Fibroblast of gingiva (primary cell): Measurements from ENCODE around the gene PAM.

ENCODE experiments used
- DNase-seq: peaks from one replicate; pipeline ENCODE4 v3.0.0-alpha.2; 2011; ENCODE audit warnings: low read depth

Gene PAM

DNA sequence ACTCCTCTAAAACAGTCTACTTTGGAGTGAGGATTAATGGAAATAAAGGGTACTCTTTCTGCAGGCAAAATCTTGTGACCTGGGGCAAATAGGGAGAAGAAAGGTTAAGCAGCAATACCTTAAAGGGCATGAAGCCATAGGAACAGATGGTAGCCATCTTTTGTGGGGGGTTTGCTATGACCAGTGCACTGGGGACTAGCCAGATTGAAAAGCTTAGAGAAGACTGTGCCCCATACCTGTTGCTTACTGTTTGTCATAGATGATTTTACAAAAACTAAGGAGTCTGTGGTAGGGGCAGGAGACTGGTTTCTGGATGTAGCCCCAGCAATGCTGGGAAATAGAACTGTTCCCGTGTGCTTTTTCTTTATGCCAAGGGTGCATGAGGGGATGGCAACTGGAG lies 58.6 kb downstream of the PAM start:
- DNase-seq, result no peak

DNA sequence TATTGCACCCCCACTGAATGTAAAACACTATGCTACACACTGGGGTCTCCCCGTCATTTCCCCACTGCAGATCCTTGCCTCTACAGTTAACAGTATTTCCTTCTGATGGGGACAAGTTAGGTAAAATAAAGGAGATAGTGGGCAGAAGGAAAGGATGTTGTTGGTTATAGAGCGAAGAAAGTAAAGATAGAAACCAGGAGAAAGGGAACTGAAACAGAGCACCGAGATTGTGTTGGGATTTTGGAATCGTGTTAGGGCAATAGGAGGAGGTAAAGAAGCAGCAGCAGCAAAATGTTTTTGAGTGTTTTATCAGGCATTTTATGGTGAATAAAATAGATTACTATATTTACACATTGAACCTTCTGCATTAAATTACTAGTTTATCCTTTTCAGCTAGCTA lies 60.0 kb downstream of the PAM start:
- no peak for DNase-seq

DNA sequence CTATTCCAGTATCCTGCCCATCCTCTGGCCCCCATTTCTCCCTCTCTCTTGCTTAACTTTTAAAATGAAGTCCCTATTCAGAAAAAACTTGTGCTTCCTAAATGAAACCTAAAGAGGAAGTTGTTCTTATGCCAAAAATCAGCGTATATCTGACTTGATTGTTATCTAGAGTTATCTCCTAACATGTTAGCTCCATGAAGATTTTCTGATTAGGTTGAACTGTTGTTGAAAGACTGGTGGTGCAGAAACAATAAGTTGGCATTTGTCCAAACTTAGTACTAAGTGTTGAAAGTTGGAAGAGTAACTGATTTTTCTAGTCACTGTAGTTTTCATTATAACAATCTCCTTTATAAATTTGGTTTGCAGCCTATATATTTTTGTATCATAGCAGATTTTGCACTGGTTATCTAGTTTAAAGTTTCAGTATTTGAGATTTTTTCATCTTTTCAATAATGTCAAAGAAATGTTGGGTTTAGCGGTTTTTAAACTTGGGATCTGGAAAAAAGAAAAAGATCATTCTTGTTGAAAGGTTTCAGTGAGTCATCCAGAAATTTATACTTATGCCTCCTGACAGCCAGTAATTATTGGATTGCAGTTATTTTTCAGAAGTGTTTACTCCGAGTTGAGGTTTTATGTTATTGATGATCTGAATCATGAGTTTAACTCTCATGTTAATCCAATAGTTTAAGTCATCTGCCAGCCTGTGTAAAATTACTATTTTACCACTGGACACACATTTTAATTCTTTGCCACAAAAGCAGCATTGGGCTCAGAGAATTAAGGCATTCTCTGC lies 60.6 kb downstream of the PAM start:
- DNase-seq, result no peak

DNA sequence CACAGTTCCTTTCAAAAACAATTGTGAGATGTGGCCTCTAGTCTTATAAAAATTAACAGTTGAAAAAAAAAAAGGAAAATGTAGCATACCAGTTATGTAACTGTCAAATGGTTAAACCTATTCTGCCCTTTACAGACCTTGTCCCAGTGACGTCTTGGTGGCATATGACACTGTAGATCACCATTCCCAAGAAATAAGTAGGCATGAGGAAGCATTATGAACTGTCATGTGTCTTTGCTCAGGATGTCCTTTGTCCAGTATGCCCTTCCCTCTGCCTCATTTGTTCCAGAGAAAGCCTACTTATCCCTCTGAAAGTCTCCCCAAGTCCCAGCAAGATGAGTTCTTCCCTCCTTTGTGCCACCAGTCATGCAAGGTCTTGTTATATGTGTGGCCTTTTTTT lies 63.2 kb downstream of the PAM start:
- no peak for DNase-seq

DNA sequence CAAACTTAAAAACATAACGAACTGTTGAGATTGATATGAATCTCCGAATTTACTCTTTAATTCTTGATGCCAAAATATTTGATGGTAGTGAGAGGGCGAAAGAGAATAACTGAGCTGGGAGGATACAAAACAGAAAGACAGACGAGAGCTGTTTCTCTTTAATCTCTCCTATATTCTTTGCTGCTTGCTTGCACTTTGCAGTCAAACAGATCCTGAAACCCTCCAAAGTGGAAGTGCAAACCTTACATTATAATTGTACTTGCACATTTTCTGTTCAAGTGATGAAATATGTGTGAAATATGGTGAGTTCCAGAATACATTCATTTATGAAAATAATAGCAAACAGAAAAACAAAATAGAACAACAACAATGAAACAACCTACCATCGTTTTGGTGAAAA lies 63.8 kb downstream of the PAM start:
- no peak for DNase-seq

DNA sequence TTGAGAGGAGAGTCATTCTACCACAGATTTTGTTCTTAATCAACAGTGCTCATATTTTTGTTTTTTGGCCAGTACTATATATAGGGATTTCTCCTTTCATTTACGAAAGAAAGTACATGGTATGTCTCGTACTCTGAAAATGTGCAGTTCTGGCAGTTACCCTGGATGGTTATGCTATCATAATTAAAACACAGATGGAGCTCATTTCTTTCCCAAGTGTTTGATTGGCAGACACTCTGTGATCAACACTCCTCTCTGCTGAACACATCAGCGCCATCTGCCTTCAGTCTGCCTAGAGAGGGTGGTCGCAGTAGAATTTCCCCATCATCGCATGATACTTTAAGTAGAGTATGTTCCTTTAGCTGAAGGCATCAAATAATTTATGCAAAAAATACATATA lies 64.5 kb downstream of the PAM start:
- DNase-seq, result peak; percentile 16

DNA sequence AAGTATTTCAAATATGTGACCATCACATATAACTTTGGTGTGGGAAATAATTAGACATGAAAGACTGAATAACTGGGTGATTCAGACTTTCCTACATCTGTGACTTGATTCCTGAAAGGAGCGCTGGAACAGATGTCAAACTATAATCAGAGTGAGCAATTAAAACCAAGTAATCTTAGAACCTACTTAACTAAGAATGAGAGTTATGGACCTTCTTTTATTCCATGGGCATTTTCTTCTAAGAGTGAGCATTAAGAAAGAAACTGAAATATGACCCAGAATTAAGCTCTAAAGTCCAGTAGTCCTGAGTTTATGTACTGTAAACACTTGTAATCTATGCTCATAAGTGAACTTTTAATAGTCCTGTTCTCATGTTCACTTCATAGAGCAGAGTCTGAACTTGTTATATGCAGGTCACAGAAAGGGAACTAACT lies 68.4 kb downstream of the PAM start:
- peak; percentile 81 for DNase-seq

DNA sequence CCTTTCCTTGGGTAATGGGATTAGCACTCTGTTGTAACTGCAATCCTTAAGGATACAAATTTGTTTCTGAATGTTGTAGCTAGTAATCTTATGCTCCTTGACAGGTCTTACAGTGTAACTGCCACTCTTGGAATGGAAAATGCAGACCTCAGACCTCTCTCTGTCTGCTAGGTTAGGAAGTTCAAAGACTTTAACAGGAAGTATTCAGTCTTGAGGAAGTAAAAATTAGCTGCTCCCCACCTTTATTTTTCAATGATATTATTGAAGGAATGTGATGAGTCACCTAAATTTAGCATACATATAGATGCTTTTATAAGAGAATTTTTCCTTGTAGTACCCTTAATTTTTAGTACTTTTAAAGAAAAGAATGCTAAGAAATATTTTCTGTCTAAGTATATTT lies 71.5 kb downstream of the PAM start:
- no peak for DNase-seq

DNA sequence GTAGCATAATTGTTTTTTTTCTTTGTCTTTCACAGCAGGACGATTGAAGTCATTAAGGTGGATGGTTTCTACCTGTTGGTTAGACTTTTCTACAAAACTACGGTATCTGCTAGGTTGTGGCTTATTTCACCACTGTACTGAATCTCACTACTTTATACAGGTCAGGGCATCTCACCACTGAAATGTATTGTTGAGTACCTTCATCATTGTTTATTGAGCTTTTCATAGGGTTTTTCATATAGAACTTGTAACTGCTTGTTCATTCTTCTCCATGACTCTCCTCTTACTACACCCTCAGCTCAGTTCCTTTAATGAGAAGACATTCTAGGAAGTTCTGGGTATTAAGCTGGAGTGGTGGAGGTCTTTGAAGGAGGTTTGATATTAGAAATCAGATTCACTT lies 75.1 kb downstream of the PAM start:
- no peak for DNase-seq

DNA sequence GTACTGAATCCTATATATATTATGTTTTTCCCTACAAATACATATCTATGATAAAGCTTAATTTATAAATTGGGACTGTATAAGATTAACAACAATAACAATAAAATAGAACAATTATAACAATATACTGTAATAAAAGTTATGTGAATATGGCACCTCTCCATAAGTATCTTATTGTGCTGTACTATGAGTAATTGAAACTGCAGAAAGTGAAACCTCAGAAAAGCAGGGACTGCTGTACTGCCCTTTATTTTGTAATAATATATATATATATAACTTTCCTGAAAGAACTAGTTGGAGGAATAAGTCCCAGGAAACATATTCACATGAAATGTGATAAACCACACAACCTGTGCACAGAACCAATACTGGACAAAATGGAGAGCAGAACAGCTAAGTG lies 77.3 kb downstream of the PAM start:
- no peak for DNase-seq

DNA sequence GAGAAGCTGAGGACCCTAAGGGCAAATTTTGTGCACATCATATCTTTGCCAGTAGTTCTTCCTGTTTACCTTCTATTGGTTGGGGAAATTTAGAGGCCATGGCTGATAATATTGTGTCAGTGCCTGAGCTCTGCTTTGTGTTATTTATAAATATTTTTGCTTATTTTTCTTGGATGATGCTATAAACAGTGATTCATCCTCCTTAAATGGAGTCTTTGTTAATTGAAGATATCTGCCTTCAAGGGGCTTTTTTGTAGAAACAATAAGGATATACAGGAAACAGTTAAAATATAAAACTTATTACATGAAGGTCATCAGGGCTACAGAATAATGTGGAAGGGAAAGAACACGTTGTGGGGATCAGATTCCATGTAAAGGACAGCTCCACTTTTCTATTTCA lies 78.0 kb downstream of the PAM start:
- no peak for DNase-seq

DNA sequence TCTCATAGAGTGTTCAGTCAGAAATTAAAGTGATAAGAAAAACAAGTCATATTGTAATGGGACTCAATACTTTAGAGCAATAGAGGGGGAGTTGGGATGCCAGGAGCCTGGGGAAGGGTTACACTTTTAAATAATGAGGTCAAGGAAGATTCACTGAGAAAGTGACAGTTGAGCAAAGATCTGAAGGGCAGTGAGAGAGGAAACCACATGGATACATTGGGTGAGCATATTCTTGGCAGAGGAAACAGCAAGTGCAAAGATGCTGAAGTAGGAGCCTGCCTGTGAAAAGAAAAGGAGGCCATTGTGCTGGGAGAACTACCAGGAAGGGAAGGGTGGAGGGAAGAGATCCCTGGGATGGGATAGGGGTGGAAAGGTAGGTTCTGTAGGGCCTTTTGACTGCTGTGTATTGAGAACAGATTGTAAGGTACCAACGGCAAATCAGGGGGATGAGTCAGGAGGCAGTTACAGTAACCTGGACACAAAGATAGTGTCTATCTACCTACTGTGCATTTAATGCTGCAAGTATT lies 79.4 kb downstream of the PAM start:
- DNase-seq, result no peak

DNA sequence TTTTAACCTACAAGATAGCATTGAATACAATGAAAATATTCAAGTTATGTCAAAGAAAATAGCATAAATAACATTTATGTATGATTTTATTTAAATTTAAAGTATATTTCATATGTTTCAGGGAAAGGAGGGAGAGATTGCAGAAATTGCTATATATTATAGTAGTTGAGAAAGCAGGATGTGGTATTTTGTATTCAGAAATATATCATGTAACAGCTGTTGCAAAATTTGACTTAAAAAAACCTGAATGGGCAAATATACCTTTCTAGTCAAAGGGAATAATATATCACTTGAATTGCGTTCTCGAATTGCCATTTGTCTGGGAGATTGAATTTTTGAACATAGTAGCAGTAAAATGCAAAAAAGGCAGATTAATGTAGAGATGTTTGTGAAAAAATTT lies 80.6 kb downstream of the PAM start:
- DNase-seq, result no peak

DNA sequence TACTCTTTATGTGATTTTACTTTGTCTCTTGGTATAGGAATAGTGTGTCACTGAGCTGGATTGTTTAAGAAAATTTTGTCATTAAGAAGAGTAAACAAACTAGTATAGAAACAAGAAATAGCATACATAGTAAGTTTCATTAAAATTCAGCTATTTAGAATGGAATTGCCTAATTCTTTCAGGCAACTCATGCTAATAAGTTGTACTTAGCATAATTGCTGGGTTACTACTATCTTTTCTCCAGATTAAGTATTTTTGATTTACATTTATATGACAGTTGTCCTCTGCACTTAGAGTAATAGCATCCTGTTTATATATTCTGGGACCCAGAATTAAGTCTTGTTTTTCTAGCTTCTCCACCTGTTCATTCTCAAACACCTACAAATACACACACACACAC lies 85.9 kb downstream of the PAM start:
- no peak for DNase-seq

DNA sequence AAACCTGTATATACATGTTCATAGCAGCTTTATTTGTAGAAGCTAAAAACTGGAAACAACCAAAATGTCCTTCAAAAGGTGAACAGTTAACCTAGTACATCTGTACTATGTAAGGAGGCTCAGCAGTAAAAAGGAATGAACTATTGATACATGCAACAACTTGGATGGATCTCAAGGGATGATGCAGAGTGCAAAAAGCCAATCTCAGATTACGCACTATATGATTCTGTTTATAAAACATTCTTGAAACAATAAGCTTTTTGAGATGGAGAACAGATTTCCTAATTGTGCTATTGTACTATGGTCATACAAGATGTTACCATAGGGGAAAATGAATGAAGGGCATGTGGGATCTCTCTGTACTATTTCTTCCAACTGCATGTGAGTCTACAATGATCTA lies 88.9 kb downstream of the PAM start:
- DNase-seq, result peak; percentile 82

DNA sequence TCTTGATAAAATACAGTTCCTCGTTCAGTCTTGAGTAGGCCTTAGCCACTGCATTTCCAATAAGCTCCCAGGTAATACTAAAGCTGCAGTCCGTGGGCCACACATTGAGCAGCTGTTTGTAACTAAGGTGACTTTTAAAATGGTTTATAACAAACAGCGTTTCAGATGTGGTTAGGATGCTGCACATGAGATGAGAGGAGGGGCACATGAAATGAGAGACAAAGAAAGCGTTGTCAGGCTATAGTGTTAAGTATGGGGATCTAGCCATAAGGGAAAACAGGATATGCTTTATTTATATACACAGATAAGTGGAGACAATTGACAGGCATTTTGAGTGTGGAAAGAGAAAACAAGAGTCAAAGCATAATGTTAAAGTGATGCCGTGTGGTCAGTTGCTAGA lies 89.9 kb downstream of the PAM start:
- DNase-seq, result no peak

DNA sequence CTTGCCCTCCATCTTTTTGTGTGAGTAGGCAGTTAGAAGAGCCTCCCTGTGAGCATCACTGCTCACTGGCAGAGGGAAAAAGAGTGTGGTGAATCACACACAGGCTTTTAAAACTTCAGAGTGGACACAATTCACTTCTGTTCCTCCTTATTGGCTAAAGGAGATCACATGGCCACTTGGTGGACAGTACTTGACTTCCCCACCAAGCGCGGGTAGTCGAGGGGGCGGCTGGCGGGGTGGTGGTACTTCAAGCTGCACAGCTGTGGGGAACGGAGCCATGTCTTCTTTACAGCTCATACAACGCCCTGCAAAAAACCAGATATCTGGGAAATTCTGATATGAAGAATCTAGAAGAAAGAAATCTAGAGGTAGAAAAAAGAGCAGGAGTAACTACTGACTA lies 95.4 kb downstream of the PAM start:
- no peak for DNase-seq

DNA sequence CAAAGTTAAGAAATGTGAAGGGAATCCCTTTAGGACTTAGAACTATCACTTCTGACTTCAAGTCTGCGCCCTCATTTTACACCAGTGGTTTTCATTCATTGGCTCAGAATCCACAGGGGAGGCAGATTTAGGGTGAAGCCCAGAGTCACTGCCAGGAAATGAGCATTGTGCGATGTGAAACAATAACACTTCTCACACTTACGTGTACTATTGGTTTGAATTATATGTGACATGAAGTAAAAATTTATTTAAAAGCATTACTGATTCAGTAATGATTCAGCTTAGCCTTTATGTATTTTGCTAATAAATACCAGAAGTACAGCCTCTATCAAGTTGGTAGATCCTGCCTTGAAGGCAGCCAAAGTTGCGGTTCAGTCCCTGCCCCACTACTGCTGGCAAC lies 98.6 kb downstream of the PAM start:
- peak; percentile 50 for DNase-seq

DNA sequence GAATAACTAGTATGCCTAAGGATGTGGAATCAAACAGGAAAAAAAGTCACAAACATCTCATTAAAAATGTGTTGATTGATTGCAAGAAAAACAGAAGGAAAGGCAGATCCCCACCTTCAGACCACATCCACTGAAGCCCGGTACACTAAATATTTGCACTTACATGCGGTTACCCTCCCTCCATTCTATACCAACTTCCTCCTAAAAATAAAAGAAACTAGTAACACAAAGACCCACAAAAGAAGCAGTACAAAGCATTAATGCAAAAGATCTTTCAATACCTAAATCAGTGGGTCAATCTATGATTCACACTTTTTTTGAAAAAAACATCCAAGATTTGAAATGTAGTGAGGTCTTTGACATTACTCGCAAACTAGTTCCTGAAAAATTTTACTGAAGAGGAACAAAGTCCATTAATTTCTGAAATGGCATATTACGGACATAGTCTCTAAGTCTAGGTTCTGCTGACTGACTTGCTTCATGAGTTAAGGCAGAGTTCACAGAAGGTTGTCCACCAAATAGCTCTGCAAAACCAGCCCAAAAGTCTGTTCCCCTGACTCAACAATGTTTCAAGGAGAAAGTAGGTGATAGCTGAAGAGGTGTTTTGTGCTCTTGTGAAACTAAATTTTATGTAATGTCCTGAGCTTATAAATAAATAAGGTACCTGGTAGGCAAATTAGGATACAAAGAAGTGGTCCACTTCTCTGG lies 100.7 kb downstream of the PAM start:
- DNase-seq, result no peak

DNA sequence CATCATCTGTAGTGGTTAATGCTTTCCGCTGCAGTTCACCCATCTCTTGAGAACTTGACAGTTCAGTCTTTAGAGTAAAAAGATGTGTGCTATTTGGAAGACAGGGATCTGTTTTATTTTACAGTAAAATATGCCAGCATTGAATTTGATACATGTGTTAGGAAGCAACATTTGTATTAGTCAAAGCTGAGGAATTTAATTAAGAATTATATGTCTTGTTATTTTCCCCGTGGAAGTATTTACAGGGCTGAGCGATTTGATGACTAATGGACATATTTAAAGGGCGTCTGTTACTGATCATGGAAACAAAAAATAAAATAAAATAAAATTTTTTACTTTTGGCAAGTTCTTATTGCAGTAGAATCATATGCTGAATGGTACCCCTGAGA lies 101.3 kb downstream of the PAM start:
- DNase-seq, result peak; percentile 83

DNA sequence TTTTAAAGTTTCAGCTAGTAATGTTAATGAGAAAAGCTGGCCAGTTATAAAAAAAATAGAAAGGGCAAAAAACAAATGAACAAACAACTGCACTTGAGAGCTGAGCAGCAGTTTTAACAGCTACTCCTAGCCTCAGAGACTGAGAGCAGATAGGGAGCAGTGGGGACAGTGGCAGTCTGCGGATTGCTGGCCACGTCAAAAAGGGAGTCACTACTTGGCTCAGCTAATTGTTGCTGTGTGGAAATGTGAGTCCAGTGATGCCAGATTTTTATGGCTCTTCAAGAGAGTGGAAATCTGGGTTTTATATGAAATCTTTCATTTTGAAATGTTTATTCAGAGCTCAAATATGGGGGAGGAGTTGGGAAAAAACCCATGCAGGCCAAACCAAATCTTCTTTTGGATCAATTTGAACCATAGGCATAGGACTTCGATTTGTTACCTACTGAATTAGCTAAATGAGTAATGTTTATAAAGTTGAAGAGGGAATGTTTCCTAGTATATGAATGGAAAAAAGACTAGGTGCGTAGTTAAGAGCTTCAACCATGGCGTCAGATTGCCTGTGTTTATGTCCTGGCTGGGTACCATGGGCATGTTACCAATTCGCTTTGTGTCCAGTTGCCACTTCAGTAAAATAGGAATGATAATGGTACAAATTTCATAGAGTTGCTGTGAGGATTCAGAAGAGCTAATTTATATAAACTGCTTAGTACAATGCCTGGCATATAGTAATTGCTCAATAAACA lies 102.1 kb downstream of the PAM start:
- DNase-seq, result peak; percentile 90

DNA sequence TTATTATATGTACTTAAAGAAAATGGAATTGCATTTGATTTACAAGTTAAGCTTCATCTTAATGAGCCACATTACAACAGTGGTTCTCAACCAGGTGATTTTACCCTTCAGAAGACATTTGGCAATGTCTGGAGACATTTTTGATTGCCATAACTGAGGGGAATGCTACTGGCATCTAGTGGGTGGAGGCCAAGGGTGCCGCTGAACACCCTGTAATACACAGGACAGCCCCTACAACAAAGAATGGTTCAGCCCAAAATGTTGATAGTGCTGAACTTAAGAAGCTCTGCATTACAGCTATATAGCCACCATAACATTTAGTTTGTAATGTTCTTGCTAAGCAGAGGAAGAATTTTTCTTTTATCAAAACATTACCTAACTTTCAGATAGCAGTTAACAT lies 103.1 kb downstream of the PAM start:
- DNase-seq, result no peak

DNA sequence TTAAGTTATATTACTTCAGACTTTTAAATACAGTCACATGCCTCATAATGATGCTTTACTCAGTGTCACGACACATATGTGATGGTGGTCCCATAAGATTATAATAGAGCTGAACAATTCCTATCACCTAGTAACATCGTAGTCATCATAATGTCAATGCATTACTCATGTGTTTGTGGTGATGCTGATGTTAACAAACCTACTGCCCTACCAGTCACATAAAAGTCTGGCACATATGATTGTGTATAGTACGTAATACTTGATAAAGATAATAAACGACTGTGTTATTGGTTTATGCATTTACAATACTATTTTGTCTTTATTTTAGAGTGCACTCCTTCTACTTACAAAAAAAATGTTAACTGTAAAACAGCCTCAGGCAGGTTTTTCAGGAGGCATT lies 103.7 kb downstream of the PAM start:
- peak; percentile 40 for DNase-seq
